H1 (cell line): ENCODE data around the gene PTPN3. TPM values are rescaled to one million over a fixed set of nuclear protein-coding genes. Genes with fewer than 3 reads are reported as not detected.

Source experiments
- ASH2L ChIP-seq: fragments of 200-600, 300-600 bp; sonication (generic); IDR thresholded peaks from one replicate; pipeline ENCODE4 v1.7.1; 2017; ENCODE audit warnings: low read length
- BCL11A ChIP-seq, 2 experiments: IDR thresholded peaks; one replicate each; pipeline ENCODE4 v1.6.1; 2011; ENCODE audit warnings: low read depth in 2 of 2, low read length in 2 of 2, mild to moderate bottlenecking in 2 of 2
- KDM1A ChIP-seq: fragments of 200-600, 300-600 bp; sonication (generic); IDR thresholded peaks from 2 replicates; pipeline ENCODE4 v1.7.1; 2016; ENCODE audit warnings: mild to moderate bottlenecking, low read length, borderline replicate concordance
- NRF1 ChIP-seq: IDR thresholded peaks from 2 replicates; pipeline ENCODE4 v1.6.1; 2011; ENCODE audit warnings: mild to moderate bottlenecking, low read depth, low read length, improper control_type of control experiment
- POLR2AphosphoS5 ChIP-seq: IDR thresholded peaks from 2 replicates; pipeline ENCODE4 v1.6.1; 2011; ENCODE audit warnings: low read depth, low read length
- RBBP5 ChIP-seq: IDR thresholded peaks from 2 replicates; pipeline ENCODE4 v1.7.1; 2012; ENCODE audit warnings: low read depth, mild to moderate bottlenecking, inconsistent platforms, low read length, moderate library complexity, borderline replicate concordance
- SIN3A ChIP-seq, 2 experiments: IDR thresholded peaks in 1 of 2; conservative IDR thresholded peaks in 1 of 2; 2 replicates each; pipeline ENCODE4 v1.6.1; 2011 to 2012; ENCODE audit warnings: low read length in 2 of 2, improper control_type of control experiment in 1 of 2, low read depth in 1 of 2, mild to moderate bottlenecking in 1 of 2
- SIRT6 ChIP-seq: IDR thresholded peaks from one replicate; pipeline ENCODE4 v1.7.1; 2012; ENCODE audit warnings: low read length, inconsistent platforms
- SIX5 ChIP-seq: IDR thresholded peaks from 2 replicates; pipeline ENCODE4 v1.6.1; 2011; ENCODE audit warnings: mild to moderate bottlenecking, low read depth, low read length
- polyA plus RNA-seq, 7 experiments: library from polyadenylated mRNA; depleted of rRNA in 3 of 7; stranded (reverse) in 5 of 7; unstranded in 2 of 7; fragments of >200 nt in 5 of 7; fragments of 200-250 nt in 2 of 7; gene quantifications; 1 replicate in 5 of 7; 2 replicates in 1 of 7; 4 replicates in 1 of 7; pipeline versions ENCODE4 v1.2.1 to v1.2.3, GENCODE V29; 2011 to 2013; ENCODE audit warnings: missing spikeins in 2 of 7, mixed read lengths in 2 of 7
- total RNA-seq: library from RNA; stranded (reverse); fragmentation: NEBNext Ultra II Directional; extraction: Animal tissue kit (Norgen Biotek cat#: 25700); gene quantifications from 2 replicates; pipeline ENCODE4 v1.2.1, GENCODE V29; 2021
- TF ChIP-seq, protein P1 (sequence below): fragments of 300-600 bp; sonication (generic); IDR thresholded peaks from 2 replicates; pipeline ENCODE4 v1.7.1; 2012; ENCODE audit warnings: low read length, moderate library complexity, mild to moderate bottlenecking, inconsistent platforms; ENCODE audit not compliant: insufficient replicate concordance
- TF ChIP-seq, protein P2 (sequence below): IDR thresholded peaks from 2 replicates; pipeline ENCODE4 v1.6.1; 2011; ENCODE audit warnings: low read length, improper control_type of control experiment

PTPN3 gene
- total and polyA plus RNA-seq, 2 of the 8 experiments (the other 6 are each of a cell fraction or from before 2014, with no cell fraction given), result 2.9 to 3.7 TPM

DNA sequence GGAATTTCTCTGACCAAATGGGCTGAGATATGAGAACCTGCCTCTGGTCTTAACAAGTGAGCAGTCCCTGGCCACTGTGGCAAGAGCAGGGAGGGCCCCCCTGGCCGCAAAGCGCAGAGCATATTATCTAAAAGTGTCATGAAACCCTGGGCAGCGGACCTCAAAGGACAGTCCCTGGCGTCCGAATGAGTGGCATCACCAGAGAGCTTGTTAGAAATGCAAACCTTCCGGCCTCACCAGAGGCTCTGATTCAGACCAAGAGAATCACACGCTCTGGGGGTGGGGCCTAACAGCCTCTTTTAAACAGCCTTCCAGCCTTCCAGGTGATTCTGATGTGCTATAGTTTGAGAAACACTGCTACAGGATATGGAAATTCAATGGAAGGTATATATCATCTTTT is 10.9 kb downstream of the PTPN3 start (continued):
- TF ChIP-seq, protein P1, sequence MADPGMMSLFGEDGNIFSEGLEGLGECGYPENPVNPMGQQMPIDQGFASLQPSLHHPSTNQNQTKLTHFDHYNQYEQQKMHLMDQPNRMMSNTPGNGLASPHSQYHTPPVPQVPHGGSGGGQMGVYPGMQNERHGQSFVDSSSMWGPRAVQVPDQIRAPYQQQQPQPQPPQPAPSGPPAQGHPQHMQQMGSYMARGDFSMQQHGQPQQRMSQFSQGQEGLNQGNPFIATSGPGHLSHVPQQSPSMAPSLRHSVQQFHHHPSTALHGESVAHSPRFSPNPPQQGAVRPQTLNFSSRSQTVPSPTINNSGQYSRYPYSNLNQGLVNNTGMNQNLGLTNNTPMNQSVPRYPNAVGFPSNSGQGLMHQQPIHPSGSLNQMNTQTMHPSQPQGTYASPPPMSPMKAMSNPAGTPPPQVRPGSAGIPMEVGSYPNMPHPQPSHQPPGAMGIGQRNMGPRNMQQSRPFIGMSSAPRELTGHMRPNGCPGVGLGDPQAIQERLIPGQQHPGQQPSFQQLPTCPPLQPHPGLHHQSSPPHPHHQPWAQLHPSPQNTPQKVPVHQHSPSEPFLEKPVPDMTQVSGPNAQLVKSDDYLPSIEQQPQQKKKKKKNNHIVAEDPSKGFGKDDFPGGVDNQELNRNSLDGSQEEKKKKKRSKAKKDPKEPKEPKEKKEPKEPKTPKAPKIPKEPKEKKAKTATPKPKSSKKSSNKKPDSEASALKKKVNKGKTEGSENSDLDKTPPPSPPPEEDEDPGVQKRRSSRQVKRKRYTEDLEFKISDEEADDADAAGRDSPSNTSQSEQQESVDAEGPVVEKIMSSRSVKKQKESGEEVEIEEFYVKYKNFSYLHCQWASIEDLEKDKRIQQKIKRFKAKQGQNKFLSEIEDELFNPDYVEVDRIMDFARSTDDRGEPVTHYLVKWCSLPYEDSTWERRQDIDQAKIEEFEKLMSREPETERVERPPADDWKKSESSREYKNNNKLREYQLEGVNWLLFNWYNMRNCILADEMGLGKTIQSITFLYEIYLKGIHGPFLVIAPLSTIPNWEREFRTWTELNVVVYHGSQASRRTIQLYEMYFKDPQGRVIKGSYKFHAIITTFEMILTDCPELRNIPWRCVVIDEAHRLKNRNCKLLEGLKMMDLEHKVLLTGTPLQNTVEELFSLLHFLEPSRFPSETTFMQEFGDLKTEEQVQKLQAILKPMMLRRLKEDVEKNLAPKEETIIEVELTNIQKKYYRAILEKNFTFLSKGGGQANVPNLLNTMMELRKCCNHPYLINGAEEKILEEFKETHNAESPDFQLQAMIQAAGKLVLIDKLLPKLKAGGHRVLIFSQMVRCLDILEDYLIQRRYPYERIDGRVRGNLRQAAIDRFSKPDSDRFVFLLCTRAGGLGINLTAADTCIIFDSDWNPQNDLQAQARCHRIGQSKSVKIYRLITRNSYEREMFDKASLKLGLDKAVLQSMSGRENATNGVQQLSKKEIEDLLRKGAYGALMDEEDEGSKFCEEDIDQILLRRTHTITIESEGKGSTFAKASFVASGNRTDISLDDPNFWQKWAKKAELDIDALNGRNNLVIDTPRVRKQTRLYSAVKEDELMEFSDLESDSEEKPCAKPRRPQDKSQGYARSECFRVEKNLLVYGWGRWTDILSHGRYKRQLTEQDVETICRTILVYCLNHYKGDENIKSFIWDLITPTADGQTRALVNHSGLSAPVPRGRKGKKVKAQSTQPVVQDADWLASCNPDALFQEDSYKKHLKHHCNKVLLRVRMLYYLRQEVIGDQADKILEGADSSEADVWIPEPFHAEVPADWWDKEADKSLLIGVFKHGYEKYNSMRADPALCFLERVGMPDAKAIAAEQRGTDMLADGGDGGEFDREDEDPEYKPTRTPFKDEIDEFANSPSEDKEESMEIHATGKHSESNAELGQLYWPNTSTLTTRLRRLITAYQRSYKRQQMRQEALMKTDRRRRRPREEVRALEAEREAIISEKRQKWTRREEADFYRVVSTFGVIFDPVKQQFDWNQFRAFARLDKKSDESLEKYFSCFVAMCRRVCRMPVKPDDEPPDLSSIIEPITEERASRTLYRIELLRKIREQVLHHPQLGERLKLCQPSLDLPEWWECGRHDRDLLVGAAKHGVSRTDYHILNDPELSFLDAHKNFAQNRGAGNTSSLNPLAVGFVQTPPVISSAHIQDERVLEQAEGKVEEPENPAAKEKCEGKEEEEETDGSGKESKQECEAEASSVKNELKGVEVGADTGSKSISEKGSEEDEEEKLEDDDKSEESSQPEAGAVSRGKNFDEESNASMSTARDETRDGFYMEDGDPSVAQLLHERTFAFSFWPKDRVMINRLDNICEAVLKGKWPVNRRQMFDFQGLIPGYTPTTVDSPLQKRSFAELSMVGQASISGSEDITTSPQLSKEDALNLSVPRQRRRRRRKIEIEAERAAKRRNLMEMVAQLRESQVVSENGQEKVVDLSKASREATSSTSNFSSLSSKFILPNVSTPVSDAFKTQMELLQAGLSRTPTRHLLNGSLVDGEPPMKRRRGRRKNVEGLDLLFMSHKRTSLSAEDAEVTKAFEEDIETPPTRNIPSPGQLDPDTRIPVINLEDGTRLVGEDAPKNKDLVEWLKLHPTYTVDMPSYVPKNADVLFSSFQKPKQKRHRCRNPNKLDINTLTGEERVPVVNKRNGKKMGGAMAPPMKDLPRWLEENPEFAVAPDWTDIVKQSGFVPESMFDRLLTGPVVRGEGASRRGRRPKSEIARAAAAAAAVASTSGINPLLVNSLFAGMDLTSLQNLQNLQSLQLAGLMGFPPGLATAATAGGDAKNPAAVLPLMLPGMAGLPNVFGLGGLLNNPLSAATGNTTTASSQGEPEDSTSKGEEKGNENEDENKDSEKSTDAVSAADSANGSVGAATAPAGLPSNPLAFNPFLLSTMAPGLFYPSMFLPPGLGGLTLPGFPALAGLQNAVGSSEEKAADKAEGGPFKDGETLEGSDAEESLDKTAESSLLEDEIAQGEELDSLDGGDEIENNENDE, result no peak
- TF ChIP-seq BCL11A (IDR thresholded peaks at IDR 0.05; ENCODE audit: low read depth in 2 of 2, low read length in 2 of 2), result no peak
- TF ChIP-seq RBBP5, result no peak
- TF ChIP-seq SIX5, result no peak
- TF ChIP-seq, protein P2, sequence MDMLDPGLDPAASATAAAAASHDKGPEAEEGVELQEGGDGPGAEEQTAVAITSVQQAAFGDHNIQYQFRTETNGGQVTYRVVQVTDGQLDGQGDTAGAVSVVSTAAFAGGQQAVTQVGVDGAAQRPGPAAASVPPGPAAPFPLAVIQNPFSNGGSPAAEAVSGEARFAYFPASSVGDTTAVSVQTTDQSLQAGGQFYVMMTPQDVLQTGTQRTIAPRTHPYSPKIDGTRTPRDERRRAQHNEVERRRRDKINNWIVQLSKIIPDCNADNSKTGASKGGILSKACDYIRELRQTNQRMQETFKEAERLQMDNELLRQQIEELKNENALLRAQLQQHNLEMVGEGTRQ, result no peak
- no peak for TF ChIP-seq POLR2AphosphoS5
- no peak for TF ChIP-seq SIN3A (conservative IDR thresholded peaks at IDR 0.05 in 1 of 2, IDR thresholded peaks at IDR 0.05 in 1 of 2; ENCODE audit: low read depth in 1 of 2, low read length in 2 of 2)
- no peak for TF ChIP-seq SIRT6
- TF ChIP-seq ASH2L, result no peak
- no peak for TF ChIP-seq NRF1
- no peak for TF ChIP-seq KDM1A
